SK-N-SH treated with all-trans-retinoic acid at 6 μM for 48 hours (cell line): ENCODE results near the gene KIT.

Experiments
- ESRRG ChIP-seq: fragments of 250-450 bp; sonication (Bioruptor Pico); IDR thresholded peaks from 2 replicates; pipeline ENCODE4 v1.6.1; 2021; ENCODE audit warnings: mild to moderate bottlenecking
- ISL1 ChIP-seq: fragments of 250-450 bp; sonication (Bioruptor Pico); IDR thresholded peaks from 2 replicates; pipeline ENCODE4 v2.1.2; 2022; ENCODE audit warnings: mild to moderate bottlenecking, moderate library complexity
- TCF4 ChIP-seq: fragments of 250-450 bp; sonication (Bioruptor Pico); IDR thresholded peaks from 2 replicates; pipeline ENCODE4 v1.8.0; 2021; ENCODE audit warnings: mild to moderate bottlenecking, moderate library complexity, borderline replicate concordance
- ZC3H10 ChIP-seq: fragments of 250-450 bp; sonication (Bioruptor Pico); IDR thresholded peaks from 2 replicates; pipeline ENCODE4 v1.5.1; 2021; ENCODE audit warnings: mild to moderate bottlenecking, moderate library complexity
- ZFP30 ChIP-seq: fragments of 450-650 bp; formaldehyde crosslinking; IDR thresholded peaks from 2 replicates; pipeline ENCODE4 v1.5.0; 2022; ENCODE audit warnings: mild to moderate bottlenecking, moderate library complexity
- ZNF565 ChIP-seq: fragments of 450-650 bp; formaldehyde crosslinking; conservative IDR thresholded peaks from 2 replicates; pipeline ENCODE4 v1.5.0; 2020; ENCODE audit warnings: low read depth, mild to moderate bottlenecking, moderate library complexity
- ZNF70 ChIP-seq: fragments of 450-650 bp; formaldehyde crosslinking; IDR thresholded peaks from 2 replicates; pipeline ENCODE4 v1.5.0; 2020; ENCODE audit warnings: mild to moderate bottlenecking, moderate library complexity
- TF ChIP-seq, protein P1 (sequence below): fragments of 250-450 bp; sonication (Bioruptor Pico); IDR thresholded peaks from 2 replicates; pipeline ENCODE4 v1.8.0; 2020; ENCODE audit warnings: mild to moderate bottlenecking, moderate library complexity, borderline replicate concordance

DNA sequence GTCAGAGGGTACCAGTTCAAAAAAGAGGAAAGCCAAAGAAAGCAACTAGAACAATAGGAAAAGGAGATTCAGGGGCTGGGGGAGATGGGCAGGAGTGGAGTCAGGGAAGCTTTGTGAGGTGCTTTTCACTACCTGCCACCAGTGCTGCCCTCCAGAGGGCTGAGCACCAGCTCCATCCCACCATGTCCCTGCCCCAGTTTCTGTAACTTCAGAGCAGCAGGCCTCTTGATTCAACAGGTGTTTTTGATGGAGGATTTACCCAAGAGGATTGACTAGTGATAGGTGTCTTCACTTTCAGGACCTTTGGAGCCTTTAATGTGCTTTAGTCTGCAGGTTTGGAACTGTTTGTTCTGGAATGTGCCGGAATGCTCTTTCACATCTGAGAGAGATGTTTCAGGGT is 12.1 kb downstream of the KIT start:
- TF ChIP-seq ZNF565 (CRISPR knock-in tag) (no peak), ZNF70 (no peak), ZFP30 (CRISPR knock-in tag) (no peak), ESRRG (CRISPR knock-in tag) (no peak), ZC3H10 (CRISPR knock-in tag) (no peak), TCF4 (CRISPR knock-in tag) (no peak), ISL1 (CRISPR knock-in tag) (no peak)
- TF ChIP-seq, protein P1, sequence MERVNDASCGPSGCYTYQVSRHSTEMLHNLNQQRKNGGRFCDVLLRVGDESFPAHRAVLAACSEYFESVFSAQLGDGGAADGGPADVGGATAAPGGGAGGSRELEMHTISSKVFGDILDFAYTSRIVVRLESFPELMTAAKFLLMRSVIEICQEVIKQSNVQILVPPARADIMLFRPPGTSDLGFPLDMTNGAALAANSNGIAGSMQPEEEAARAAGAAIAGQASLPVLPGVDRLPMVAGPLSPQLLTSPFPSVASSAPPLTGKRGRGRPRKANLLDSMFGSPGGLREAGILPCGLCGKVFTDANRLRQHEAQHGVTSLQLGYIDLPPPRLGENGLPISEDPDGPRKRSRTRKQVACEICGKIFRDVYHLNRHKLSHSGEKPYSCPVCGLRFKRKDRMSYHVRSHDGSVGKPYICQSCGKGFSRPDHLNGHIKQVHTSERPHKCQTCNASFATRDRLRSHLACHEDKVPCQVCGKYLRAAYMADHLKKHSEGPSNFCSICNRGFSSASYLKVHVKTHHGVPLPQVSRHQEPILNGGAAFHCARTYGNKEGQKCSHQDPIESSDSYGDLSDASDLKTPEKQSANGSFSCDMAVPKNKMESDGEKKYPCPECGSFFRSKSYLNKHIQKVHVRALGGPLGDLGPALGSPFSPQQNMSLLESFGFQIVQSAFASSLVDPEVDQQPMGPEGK = no peak
